HG03342 (cell line): Measurements from ENCODE around the gene LRBA.

Source experiments
- ATAC-seq: cut with Tn5 transposase; IDR thresholded peaks from one replicate; pipeline ENCODE4 v1.9.1; 2021; ENCODE audit warnings: mild to moderate bottlenecking, moderate library complexity; ENCODE audit not compliant: unreplicated experiment

The LRBA gene

GRCh38 chr4:150890246-150890645, 124.8 kb downstream of the LRBA start:
- no peak for ATAC-seq

GRCh38 chr4:150889306-150889705, 125.8 kb downstream of the LRBA start:
- no peak for ATAC-seq

- ATAC-seq, result no peak
These were observed 126.5 kb downstream of the LRBA start for GRCh38 chr4:150888625-150889024.

- no peak for ATAC-seq
These were observed 126.9 kb downstream of the LRBA start for GRCh38 chr4:150888217-150888616.

- no peak for ATAC-seq
These were observed 128.5 kb downstream of the LRBA start for GRCh38 chr4:150886597-150886996.

- no peak for ATAC-seq
These were observed 130.5 kb downstream of the LRBA start for GRCh38 chr4:150884625-150885024.

- no peak for ATAC-seq
These were observed 139.7 kb downstream of the LRBA start for GRCh38 chr4:150875367-150875766.

- ATAC-seq, result no peak
These were observed 140.5 kb downstream of the LRBA start for GRCh38 chr4:150874338-150875226.

GRCh38 chr4:150867148-150867547, 147.9 kb downstream of the LRBA start:
- peak; percentile 95 for ATAC-seq

GRCh38 chr4:150863456-150863855, 151.6 kb downstream of the LRBA start:
- ATAC-seq, result no peak

GRCh38 chr4:150862829-150863228, 152.3 kb downstream of the LRBA start:
- ATAC-seq, result no peak

- ATAC-seq, result no peak
These were observed 155.6 kb downstream of the LRBA start for GRCh38 chr4:150859453-150859852.

- ATAC-seq, result no peak
These were observed 159.0 kb downstream of the LRBA start for GRCh38 chr4:150855981-150856510.

GRCh38 chr4:150854600-150854999, 160.5 kb downstream of the LRBA start:
- ATAC-seq, result no peak

- no peak for ATAC-seq
These were observed 161.2 kb downstream of the LRBA start for GRCh38 chr4:150853882-150854281.

- no peak for ATAC-seq
These were observed 162.9 kb downstream of the LRBA start for GRCh38 chr4:150852216-150852615.

GRCh38 chr4:150849016-150849415, 166.1 kb downstream of the LRBA start:
- no peak for ATAC-seq

GRCh38 chr4:150828159-150828558, 186.9 kb downstream of the LRBA start:
- ATAC-seq, result peak; percentile 98

GRCh38 chr4:150827226-150827625, 187.9 kb downstream of the LRBA start:
- no peak for ATAC-seq

GRCh38 chr4:150826306-150826705, 188.8 kb downstream of the LRBA start:
- no peak for ATAC-seq

- no peak for ATAC-seq
These were observed 192.7 kb downstream of the LRBA start for GRCh38 chr4:150822407-150822806.

- no peak for ATAC-seq
These were observed 193.4 kb downstream of the LRBA start for GRCh38 chr4:150821641-150822040.
